ENCODE results near the gene PRIM1.
"Not testable (repeated sequence)": the region's sequence is repeated elsewhere in the genome, so short reads cannot be mapped to it uniquely, and the experiment has no call there.

- TF ChIP-seq CTCF, POLR2A, EP300 (IDR thresholded peaks at IDR 0.05): not testable (repeated sequence)
Measured at GRCh38 chr12:56757971-56758370, 5.8 kb upstream of the PRIM1 start.
